ENCODE measurements around the gene CCR4.

The CCR4 gene

GRCh38 chr3:32956750-32957570 is 5.5 kb downstream of the CCR4 start:
- H3K4me1 ChIP-seq: no peaks in the 10 kb centered on the region
- intact Hi-C loops (cut with DNase I; ENCODE audit: low total_unique reads): no loop called here
- no peaks in the 10 kb centered on the region for H3K27me3 ChIP-seq
- no peak overlapping the region for H3K4me3 ChIP-seq
- no peaks in the 10 kb centered on the region for H3K36me3 ChIP-seq
- TF ChIP-seq CTCF (IDR thresholded peaks at IDR 0.05): no peak
- no peak for DNase-seq
- no peaks in the 10 kb centered on the region for H3K9me3 ChIP-seq
- H3K27ac ChIP-seq: no peak overlapping the region

GRCh38 chr3:32958509-32958908 is 7.1 kb downstream of the CCR4 start:
- no peaks in the 10 kb centered on the region for H3K36me3 ChIP-seq
- no peak overlapping the region for H3K27ac ChIP-seq
- no peaks in the 10 kb centered on the region for H3K9me3 ChIP-seq
- H3K27me3 ChIP-seq: no peaks in the 10 kb centered on the region
- no peaks in the 10 kb centered on the region for H3K4me1 ChIP-seq
- TF ChIP-seq CTCF (IDR thresholded peaks at IDR 0.05): no peak
- no peak for DNase-seq
- no peak overlapping the region for H3K4me3 ChIP-seq
- intact Hi-C loops (cut with DNase I; ENCODE audit: low total_unique reads): no loop called here

- intact Hi-C loops (cut with DNase I; ENCODE audit: low total_unique reads): no loop called here
- Histone ChIP-seq H3K27me3 (no peaks in the 10 kb centered on the region), H3K9me3 (no peaks in the 10 kb centered on the region), H3K36me3 (no peaks in the 10 kb centered on the region), H3K4me3 (no peak overlapping the region), H3K27ac (no peak overlapping the region), H3K4me1 (no peaks in the 10 kb centered on the region)
- TF ChIP-seq CTCF (IDR thresholded peaks at IDR 0.05): no peak
- DNase-seq: no peak
These were observed 7.9 kb downstream of the CCR4 start for GRCh38 chr3:32959371-32959770.

GRCh38 chr3:32960404-32961170 is 9.1 kb downstream of the CCR4 start:
- Histone ChIP-seq H3K36me3 (no peaks in the 10 kb centered on the region), H3K27me3 (no peaks in the 10 kb centered on the region), H3K27ac (no peak overlapping the region), H3K4me3 (no peak overlapping the region), H3K9me3 (peaks cover 0 to under 1% (median 0%) of the 10 kb centered on the region in 3 donors), H3K4me1 (no peaks in the 10 kb centered on the region)
- no peak for DNase-seq
- TF ChIP-seq CTCF (IDR thresholded peaks at IDR 0.05): no peak
- intact Hi-C loops (cut with DNase I; ENCODE audit: low total_unique reads): no loop called here

- Histone ChIP-seq H3K27ac (no peak overlapping the region), H3K9me3 (peaks cover 0 to 6% (median 0%) of the 10 kb centered on the region in 3 donors), H3K27me3 (no peaks in the 10 kb centered on the region), H3K4me1 (no peaks in the 10 kb centered on the region), H3K4me3 (no peak overlapping the region), H3K36me3 (no peaks in the 10 kb centered on the region)
- no peak for DNase-seq
- TF ChIP-seq CTCF (IDR thresholded peaks at IDR 0.05): no peak
- intact Hi-C loops (cut with DNase I; ENCODE audit: low total_unique reads): no loop called here
These were observed 9.8 kb downstream of the CCR4 start for GRCh38 chr3:32961189-32961715.

Data from tibial artery (tissue), 4 donors.